ENCODE measurements around the gene SERAC1. TPM values are rescaled to one million over a fixed set of nuclear protein-coding genes. Genes with fewer than 3 reads are reported as not detected.

SERAC1 gene
- total and polyA plus RNA-seq, 2 of the 4 experiments (the other 2 are of a cell fraction): 7.7 to 15.6 TPM

- TF ChIP-seq USF2 (IDR thresholded peaks at IDR 0.05; ENCODE audit: low read depth, low read length) (no peak), MXI1 (IDR thresholded peaks at IDR 0.05; ENCODE audit: borderline replicate concordance, low read depth, low read length) (no peak)
These were observed 87.0 kb downstream of the SERAC1 start (continued) for GRCh38 chr6:158080849-158081656.

DNA sequence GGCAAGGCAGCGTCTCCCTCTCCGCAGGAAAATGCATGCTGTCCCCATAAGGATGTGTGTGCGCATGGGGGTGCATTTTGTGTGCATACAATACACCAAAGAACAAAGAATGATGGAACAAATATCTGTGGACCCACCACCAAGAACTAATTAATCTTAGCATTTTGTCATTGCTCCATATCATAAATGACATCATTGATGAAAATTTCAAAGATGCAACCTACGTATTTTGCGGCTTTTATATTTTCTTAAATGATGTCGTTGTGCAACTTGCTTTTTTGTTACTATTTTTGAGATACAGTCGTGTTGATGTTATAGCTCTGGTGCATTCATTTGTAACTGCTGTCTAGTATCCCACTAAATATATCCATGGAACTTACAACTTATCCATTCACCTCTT lies 89.7 kb downstream of the SERAC1 start:
- Histone ChIP-seq H3K4me3 (ENCODE audit: insufficient read depth, low read depth, low read length) (no peak overlapping the region), H2AFZ (replicated peaks; ENCODE audit: low read length, poor library complexity) (no peak overlapping the region), H4K5ac (ENCODE audit: low read depth, low read length) (no peak overlapping the region), H3K4me1 (ENCODE audit: control insufficient read depth, insufficient read depth, low read length) (0 out of 2 replicates have a peak, but pooled peaks cover under 1% of the 10 kb centered on the region), H2BK120ac (ENCODE audit: low read depth, low read length) (no peak overlapping the region), H3K4ac (ENCODE audit: low read depth, low read length) (no peak overlapping the region), H2AK9ac (replicated peaks; ENCODE audit: low read depth, low read length, poor library complexity) (no peak overlapping the region), H3K23ac (ENCODE audit: low read depth, low read length) (no peak overlapping the region), H3K9me3 (ENCODE audit: control insufficient read depth, insufficient read depth, low read length) (no peaks in the 10 kb centered on the region), H2BK15ac (ENCODE audit: low read depth, low read length) (no peak overlapping the region), H2AK5ac (ENCODE audit: low read depth, low read length) (no peak overlapping the region), H4K8ac (ENCODE audit: low read depth in 2 of 2, low read length in 2 of 2) (no peak overlapping the region), H3K56ac (ENCODE audit: extremely low read depth, insufficient read depth, low read length) (no peak overlapping the region), H2BK20ac (ENCODE audit: low read depth, low read length) (no peak overlapping the region), H3K79me1 (ENCODE audit: low read depth in 1 of 2, low read length in 2 of 2) (peaks cover 16 to 30% of the 10 kb centered on the region in 2 experiments), H3K14ac (replicated peaks; ENCODE audit: low read depth, low read length) (no peak overlapping the region), H3K27me3 (ENCODE audit: control insufficient read depth, insufficient read depth, low read length) (no peaks in the 10 kb centered on the region), H3K4me2 (ENCODE audit: low read depth, low read length) (no peak overlapping the region), H3K18ac (ENCODE audit: low read depth, low read length) (no peak overlapping the region), H4K20me1 (ENCODE audit: insufficient read depth, low read length) (no peaks in the 10 kb centered on the region), H2BK5ac (ENCODE audit: low read depth, low read length, poor library complexity, severe bottlenecking) (no peak overlapping the region), H3K36me3 (ENCODE audit: control insufficient read depth, insufficient read depth, low read length) (peaks cover 50% of the 10 kb centered on the region), H3K9me1 (ENCODE audit: insufficient read depth, low read length) (no peaks in the 10 kb centered on the region; the same call in 1 of the 2 replicates), H3K9ac (ENCODE audit: low read depth, low read length) (no peak overlapping the region), H4K91ac (ENCODE audit: insufficient read depth, low read depth, low read length) (no peak overlapping the region), H3K27ac (ENCODE audit: insufficient read depth, low read length) (no peak overlapping the region)
- intact Hi-C loops (cut with micrococcal nuclease): no loop called here
- WGBS, 2 experiments (ENCODE audit: extremely low coverage in 2 of 2, insufficient read length in 1 of 2): no CpG with 5 or more reads among the region's 7 CpGs
- in situ Hi-C loops (cut with MboI; ENCODE audit: low sequenced_read_pairs): loop anchor here (10.0 kb wide), 1 partner anchor 764 kb away; no protein-coding TSS in a partner anchor
- TF ChIP-seq FOS (IDR thresholded peaks at IDR 0.05; ENCODE audit: low read depth, low read length) (no peak), POLR2A (IDR thresholded peaks at IDR 0.05; ENCODE audit: low read depth, low read length) (no peak), RAD21 (IDR thresholded peaks at IDR 0.05; ENCODE audit: low read length) (no peak), BHLHE40 (IDR thresholded peaks at IDR 0.05; ENCODE audit: low read depth, low read length) (no peak), RCOR1 (IDR thresholded peaks at IDR 0.05; ENCODE audit: insufficient replicate concordance, low read length) (no peak), CEBPB (IDR thresholded peaks at IDR 0.05; ENCODE audit: low read depth, low read length) (no peak)
- DNase-seq: no peak
- ChIA-PET CTCF (interaction anchor here (0.6 to 1.0 kb wide), 2 partner anchors 17 to 52 kb away, joined by 3 to 6 read pairs; no protein-coding TSS in a partner anchor), POLR2A (ENCODE audit: unreplicated experiment) (no interaction called here)
- no TSS peak for BruUV-seq (replicated peaks)
- no peak for ATAC-seq (ENCODE audit: low read depth)
- dilution Hi-C loops (cut with HindIII; ENCODE audit: low sequenced_read_pairs, unreplicated experiment): no loop called here

Data from IMR-90 (cell line).